Left ventricle myocardium inferior (tissue), 1 donor: ENCODE results near the gene ASIC5. TPM values are rescaled to one million over a fixed set of nuclear protein-coding genes. Genes with fewer than 3 reads are reported as not detected.

ENCODE experiments used
- DNase-seq: peaks from one replicate; pipeline ENCODE4 v3.0.0-alpha.2; 2020
- H3K27ac ChIP-seq: fragments of 200-600 bp; replicated peaks from 2 replicates; pipeline ENCODE4 v1.8.0; 2021
- H3K27me3 ChIP-seq: fragments of 200-600 bp; 2 replicates; pipeline ENCODE4 v1.8.0; 2021; ENCODE audit warnings: low read depth
- H3K36me3 ChIP-seq: fragments of 200-600 bp; 2 replicates; pipeline ENCODE4 v1.8.0; 2021
- H3K4me1 ChIP-seq: fragments of 200-600 bp; 2 replicates; pipeline ENCODE4 v1.8.0; 2021
- H3K4me3 ChIP-seq: fragments of 200-600 bp; 2 replicates; pipeline ENCODE4 v1.8.0; 2021; ENCODE audit warnings: mild to moderate bottlenecking, moderate library complexity
- H3K9me3 ChIP-seq: fragments of 200-600 bp; replicated peaks from 2 replicates; pipeline ENCODE4 v1.8.0; 2021
- CTCF ChIP-seq: fragments of 200-600 bp; IDR thresholded peaks from 2 replicates; pipeline ENCODE4 v1.8.0; 2021; ENCODE audit warnings: antibody characterized with exemption, mild to moderate bottlenecking, borderline replicate concordance
- intact Hi-C: fragments of 100-400 bp; cut with micrococcal nuclease; formaldehyde crosslinking; loops from one replicate; pipeline ENCODE4 v1.11.0; 2022
- total RNA-seq: library from RNA; stranded (reverse); fragmentation: NEBNext Ultra II Directional; extraction: Animal tissue kit (Norgen Biotek cat#: 25700); gene quantifications from one replicate; pipeline ENCODE4 v1.2.1, GENCODE V29; 2021
- donor health status: DM: no; HTN: yes; CAD: no; lungs with severe emphysema.

Gene ASIC5
- total RNA-seq, 1 donor from 2014 or later, result not detected

- no peak overlapping the region for H3K27ac ChIP-seq
- no peaks in the 10 kb centered on the region for H3K27me3 ChIP-seq
- no peak overlapping the region for H3K4me3 ChIP-seq
- no peaks in the 10 kb centered on the region for H3K36me3 ChIP-seq
- no peak for DNase-seq
- no peaks in the 10 kb centered on the region for H3K4me1 ChIP-seq
- H3K9me3 ChIP-seq, result no peaks in the 10 kb centered on the region
- intact Hi-C loops, result no loop called here
- no peak for TF ChIP-seq CTCF
These were observed 47.0 kb downstream of the ASIC5 start for GRCh38 chr4:155819066-155819465.

- H3K4me3 ChIP-seq, result no peak overlapping the region
- H3K36me3 ChIP-seq, result no peaks in the 10 kb centered on the region
- DNase-seq, result no peak
- no peaks in the 10 kb centered on the region for H3K4me1 ChIP-seq
- H3K27ac ChIP-seq, result no peak overlapping the region
- H3K27me3 ChIP-seq, result no peaks in the 10 kb centered on the region
- no peaks in the 10 kb centered on the region for H3K9me3 ChIP-seq
- no peak for TF ChIP-seq CTCF
- intact Hi-C loops, result no loop called here
These were observed 47.4 kb downstream of the ASIC5 start for GRCh38 chr4:155818639-155819038.

- TF ChIP-seq CTCF, result no peak
- no peak overlapping the region for H3K4me3 ChIP-seq
- H3K27me3 ChIP-seq, result no peaks in the 10 kb centered on the region
- H3K36me3 ChIP-seq, result peaks cover 11% of the 10 kb centered on the region
- intact Hi-C loops, result no loop called here
- no peaks in the 10 kb centered on the region for H3K4me1 ChIP-seq
- no peaks in the 10 kb centered on the region for H3K9me3 ChIP-seq
- no peak for DNase-seq
- H3K27ac ChIP-seq, result no peak overlapping the region
These were observed 55.0 kb downstream of the ASIC5 start for GRCh38 chr4:155811083-155811482.

- no peak overlapping the region for H3K4me3 ChIP-seq
- TF ChIP-seq CTCF, result peak; percentile 77
- H3K4me1 ChIP-seq, result no peaks in the 10 kb centered on the region
- no peaks in the 10 kb centered on the region for H3K27me3 ChIP-seq
- DNase-seq, result no peak
- H3K36me3 ChIP-seq, result peaks cover 24% of the 10 kb centered on the region
- intact Hi-C loops, result loop anchor here (2.0 kb wide), 1 partner anchor 143 kb away; the partner anchor contains the start of gene CTSO
- peak overlapping the region; percentile 24 for H3K27ac ChIP-seq
- H3K9me3 ChIP-seq, result no peaks in the 10 kb centered on the region
These were observed 56.2 kb downstream of the ASIC5 start for GRCh38 chr4:155809835-155810234.

GRCh38 chr4:155807021-155807420 lies 59.1 kb downstream of the ASIC5 start:
- Histone ChIP-seq H3K36me3 (peaks cover 51% of the 10 kb centered on the region), H3K27ac (no peak overlapping the region)
- no peak for TF ChIP-seq CTCF

GRCh38 chr4:155805016-155805415 lies 61.1 kb downstream of the ASIC5 start:
- Histone ChIP-seq H3K4me1 (no peaks in the 10 kb centered on the region), H3K4me3 (no peak overlapping the region), H3K36me3 (peaks cover 68% of the 10 kb centered on the region), H3K27ac (no peak overlapping the region), H3K9me3 (no peaks in the 10 kb centered on the region), H3K27me3 (no peaks in the 10 kb centered on the region)
- no peak for DNase-seq
- intact Hi-C loops, result no loop called here
- no peak for TF ChIP-seq CTCF

More at GRCh38 chr4:155807021-155807420, 59.1 kb downstream of the ASIC5 start:
- intact Hi-C loops, result no loop called here
- H3K4me3 ChIP-seq, result no peak overlapping the region
- no peaks in the 10 kb centered on the region for H3K27me3 ChIP-seq
- DNase-seq, result no peak
- H3K9me3 ChIP-seq, result no peaks in the 10 kb centered on the region
- no peaks in the 10 kb centered on the region for H3K4me1 ChIP-seq
